ENCODE data around the gene HOXB7.

The HOXB7 gene

GRCh38 chr17:48610282-48611211 lies at the start of gene HOXB7:
Gene HOXB7, minus strand, starts transcription at chr17:48611017. Its CDS starts 99 bp downstream, at chr17:48610918.
- DNase-seq (ENCODE audit: low spot score): peak; percentile 94

GRCh38 chr17:48655913-48656312 lies 45.1 kb upstream of the HOXB7 start:
- no peak for DNase-seq (ENCODE audit: low spot score)

- DNase-seq (ENCODE audit: low spot score): no peak
Measured at GRCh38 chr17:48649741-48650140, 38.9 kb upstream of the HOXB7 start.

DNA sequence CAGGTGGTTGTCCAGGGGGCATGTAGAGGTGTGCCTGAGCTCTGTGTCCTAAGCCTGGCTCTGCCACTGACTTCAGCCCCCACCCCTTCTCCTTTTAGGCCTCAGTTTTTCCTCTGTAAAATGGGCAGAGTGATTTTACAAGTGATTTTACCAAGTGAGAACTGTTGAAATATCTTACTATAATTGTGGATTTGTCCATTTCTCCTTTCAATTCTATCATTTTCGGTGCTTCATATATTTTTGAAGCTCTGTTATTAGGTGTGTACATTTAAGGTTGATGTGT lies 37.1 kb upstream of the HOXB7 start:
- DNase-seq (ENCODE audit: low spot score): no peak

DNA sequence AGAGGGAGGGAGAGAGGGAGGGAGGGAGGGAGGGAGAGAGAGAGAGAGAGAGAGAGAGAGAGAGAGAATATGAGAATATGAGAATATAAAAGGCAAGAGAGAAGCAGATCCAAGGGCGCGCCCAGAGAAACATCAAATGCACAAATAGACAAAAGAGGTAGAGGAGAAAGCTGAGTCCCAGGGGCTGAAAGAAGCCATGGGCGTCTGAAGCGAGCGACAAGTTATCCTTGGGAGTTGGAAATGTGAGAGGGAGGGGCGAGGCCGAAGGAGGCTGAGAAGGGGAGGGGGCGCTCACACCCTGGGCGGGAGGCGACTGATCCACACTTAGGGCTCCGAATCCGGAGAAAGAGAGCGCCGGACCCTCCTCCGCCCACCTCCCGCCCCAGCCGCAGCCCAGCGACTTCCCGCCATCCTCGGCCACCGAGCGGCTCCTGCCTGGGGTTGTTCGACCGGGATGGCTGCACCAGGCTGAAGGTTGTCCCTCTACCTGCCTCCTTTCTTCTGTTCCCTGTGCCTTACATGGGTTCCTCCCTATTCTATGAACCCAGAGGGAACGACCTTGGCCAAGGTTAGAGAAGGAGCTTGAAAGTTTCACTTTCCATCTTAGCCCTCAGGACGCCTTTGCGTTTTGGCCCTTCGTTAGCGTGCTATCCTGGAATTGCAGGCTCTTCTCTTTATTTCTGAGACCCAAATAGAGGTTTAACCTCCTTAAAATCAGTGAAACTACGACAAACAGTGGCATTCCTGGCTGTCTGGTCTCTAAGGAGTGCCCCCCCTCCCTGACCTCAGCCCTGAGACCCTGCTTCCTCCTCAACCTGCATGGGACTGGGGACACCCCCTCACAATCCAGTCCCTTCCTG lies 36.5 kb upstream of the HOXB7 start:
- DNase-seq (ENCODE audit: low spot score): peak; percentile 29

GRCh38 chr17:48646183-48647102 lies 35.6 kb upstream of the HOXB7 start:
- DNase-seq (ENCODE audit: low spot score): peak; percentile 16

- no peak for DNase-seq (ENCODE audit: low spot score)
Measured at GRCh38 chr17:48645639-48646182, 34.9 kb upstream of the HOXB7 start.

DNA sequence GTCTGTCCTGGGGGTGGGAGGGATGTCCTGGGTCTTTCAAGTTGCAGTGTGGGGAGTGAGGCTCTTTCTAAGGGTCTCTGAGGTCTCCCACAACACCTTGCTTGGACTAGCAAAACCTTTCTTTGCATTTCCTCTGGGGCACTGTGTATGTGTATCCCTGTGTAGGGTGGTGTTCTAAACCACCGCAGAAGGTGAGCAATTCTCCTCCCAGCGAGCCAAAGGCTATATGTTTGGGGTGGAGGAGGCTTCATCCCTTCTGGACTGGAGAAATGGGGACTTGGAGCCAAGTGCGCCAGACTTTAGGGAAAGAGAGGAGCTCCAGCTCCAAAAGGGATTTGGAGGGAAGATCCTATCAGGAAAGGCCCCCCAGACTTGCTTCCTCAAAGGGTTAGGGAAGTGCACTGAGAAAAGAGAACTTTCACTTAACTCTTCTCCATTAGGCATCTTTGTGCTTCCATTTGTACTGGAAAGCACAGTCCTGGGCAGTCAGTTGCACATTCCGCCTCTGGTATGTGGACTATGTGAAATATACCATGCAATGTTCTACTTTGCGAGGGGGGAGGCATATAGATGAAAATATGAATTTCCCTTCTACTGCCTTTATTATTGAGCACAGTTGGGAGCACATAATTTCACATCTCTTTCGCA lies 34.2 kb upstream of the HOXB7 start:
- DNase-seq (ENCODE audit: low spot score): peak; percentile 4

GRCh38 chr17:48644159-48644558 lies 33.3 kb upstream of the HOXB7 start:
- DNase-seq (ENCODE audit: low spot score): no peak

- DNase-seq (ENCODE audit: low spot score): peak; percentile 0
Measured at GRCh38 chr17:48643697-48644012, 32.8 kb upstream of the HOXB7 start.

GRCh38 chr17:48642843-48643696 lies 32.3 kb upstream of the HOXB7 start:
- DNase-seq (ENCODE audit: low spot score): no peak

- no peak for DNase-seq (ENCODE audit: low spot score)
Measured at GRCh38 chr17:48642059-48642842, 31.4 kb upstream of the HOXB7 start.

DNA sequence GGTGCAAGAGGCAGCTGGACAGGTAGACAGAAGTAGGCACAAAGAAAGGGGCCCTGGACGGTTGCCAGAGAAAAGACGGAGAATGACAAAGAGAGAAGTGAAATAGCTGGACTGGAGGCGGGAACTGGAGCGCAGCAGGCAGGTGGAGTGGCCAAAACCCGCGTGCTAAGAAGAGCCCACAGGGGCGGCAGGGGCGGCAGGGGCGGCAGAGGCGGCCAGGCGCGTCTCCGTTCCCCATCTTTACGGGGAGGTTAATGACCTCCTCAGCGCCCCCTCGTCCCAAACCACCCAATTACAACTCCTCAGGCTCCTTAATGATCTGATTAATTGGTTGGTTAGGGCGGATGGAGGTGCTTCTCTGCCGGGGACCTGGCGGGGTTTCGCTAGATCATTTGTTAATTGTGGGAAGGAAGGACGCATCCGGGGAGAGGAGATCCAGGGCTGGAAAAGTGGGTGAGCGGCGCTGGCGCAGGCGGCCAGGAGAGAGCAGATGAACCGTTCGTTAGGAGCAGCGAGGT lies 30.8 kb upstream of the HOXB7 start:
- DNase-seq (ENCODE audit: low spot score): no peak

GRCh38 chr17:48640858-48641180 lies 30.0 kb upstream of the HOXB7 start:
- DNase-seq (ENCODE audit: low spot score): no peak

DNA sequence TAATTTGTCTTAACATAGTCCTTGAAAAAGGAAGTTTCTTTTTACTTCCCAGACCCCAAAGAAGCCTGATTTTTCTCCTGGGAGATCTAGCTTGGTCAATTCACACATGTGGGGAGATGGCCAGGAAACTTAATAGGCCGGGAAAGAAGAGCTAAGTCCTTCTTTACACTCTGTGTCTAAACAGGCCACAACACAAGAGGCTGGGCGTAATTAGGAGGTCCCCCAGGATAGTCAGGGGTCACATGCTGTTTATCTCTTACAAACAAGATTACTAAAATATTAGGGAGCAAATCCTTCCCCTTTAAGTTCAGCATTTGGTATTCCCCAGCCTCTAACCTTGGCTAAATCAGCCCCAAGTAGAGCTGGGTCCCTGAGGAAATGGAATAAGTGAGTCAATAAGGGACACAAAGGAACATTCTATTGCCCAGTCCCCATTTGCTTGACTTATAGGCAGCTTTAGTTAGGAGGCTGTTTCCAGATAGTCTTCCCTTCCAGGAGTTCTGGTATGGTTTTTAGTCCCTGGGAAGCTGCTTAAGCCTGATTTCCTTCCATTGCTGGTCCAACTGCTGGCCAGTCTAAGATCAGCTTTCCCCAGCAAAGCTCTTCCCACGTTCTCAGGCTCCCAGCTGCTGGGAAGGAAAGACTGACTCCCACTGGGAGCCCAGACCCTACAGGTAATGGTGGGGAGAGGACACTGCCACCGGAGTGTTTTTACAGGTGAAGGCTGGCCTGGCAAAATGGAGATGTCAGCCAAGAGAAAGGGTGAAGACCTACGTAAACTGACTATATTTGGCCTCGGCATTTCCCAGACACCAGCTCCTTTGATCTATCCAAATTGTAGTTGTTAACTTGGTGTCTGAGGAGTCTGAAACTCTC lies 29.4 kb upstream of the HOXB7 start:
- no peak for DNase-seq (ENCODE audit: low spot score)

- DNase-seq (ENCODE audit: low spot score): no peak
Measured at GRCh38 chr17:48639136-48639535, 28.3 kb upstream of the HOXB7 start.

GRCh38 chr17:48637323-48638260 lies 26.8 kb upstream of the HOXB7 start:
- peak; percentile 69 for DNase-seq (ENCODE audit: low spot score)

Data from hepatic stellate cell (primary cell).